ENCODE results near the gene SYK.

The SYK gene

DNA sequence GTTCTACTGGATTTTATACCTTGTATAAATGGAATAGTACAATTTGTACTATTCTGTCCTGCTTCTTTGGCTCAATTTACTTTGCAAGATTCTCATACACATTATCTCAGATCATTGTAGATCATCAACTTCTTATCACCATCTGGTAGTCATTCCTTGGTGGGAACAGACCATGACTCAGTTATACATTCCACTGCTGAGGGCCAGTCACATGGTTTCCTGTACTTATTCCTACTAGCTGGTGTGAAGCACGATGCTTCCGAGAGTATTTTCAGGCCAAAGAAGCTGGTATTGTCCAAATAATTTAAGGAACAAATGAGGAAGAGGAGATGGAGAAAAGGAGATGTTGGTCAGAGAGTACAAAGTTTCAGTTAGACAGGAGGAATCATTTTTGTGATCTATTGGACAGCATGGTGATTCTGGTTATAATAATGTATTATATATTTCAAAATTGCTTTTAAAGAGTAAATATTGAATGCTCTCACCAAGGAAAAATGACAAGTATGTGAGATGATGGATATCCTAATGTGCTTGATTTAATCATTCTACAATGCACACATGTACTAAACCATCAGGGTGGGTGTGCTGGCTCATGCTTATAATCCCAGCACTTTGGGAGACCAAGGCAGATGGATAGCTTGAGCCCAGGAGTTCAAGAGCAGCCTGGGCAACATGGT, 124.1 kb downstream of the SYK start:
- ATAC-seq: no peak
- H3K4me1 Mint-ChIP-seq: peaks cover 24% of the 10 kb centered on the region
- no peak overlapping the region for H3K27ac Mint-ChIP-seq
- H3K4me3 Mint-ChIP-seq: no peak overlapping the region
- no peaks in the 10 kb centered on the region for H3K9me3 Mint-ChIP-seq
- H3K27me3 Mint-ChIP-seq: no peaks in the 10 kb centered on the region
- no peaks in the 10 kb centered on the region for H3K36me3 Mint-ChIP-seq

GRCh38 chr9:90926936-90927335, 125.3 kb downstream of the SYK start:
- ATAC-seq: no peak
- no peak overlapping the region for H3K4me3 Mint-ChIP-seq
- no peak overlapping the region for H3K27ac Mint-ChIP-seq
- no peaks in the 10 kb centered on the region for H3K27me3 Mint-ChIP-seq
- H3K4me1 Mint-ChIP-seq: peaks cover 24% of the 10 kb centered on the region
- no peaks in the 10 kb centered on the region for H3K36me3 Mint-ChIP-seq
- no peaks in the 10 kb centered on the region for H3K9me3 Mint-ChIP-seq

DNA sequence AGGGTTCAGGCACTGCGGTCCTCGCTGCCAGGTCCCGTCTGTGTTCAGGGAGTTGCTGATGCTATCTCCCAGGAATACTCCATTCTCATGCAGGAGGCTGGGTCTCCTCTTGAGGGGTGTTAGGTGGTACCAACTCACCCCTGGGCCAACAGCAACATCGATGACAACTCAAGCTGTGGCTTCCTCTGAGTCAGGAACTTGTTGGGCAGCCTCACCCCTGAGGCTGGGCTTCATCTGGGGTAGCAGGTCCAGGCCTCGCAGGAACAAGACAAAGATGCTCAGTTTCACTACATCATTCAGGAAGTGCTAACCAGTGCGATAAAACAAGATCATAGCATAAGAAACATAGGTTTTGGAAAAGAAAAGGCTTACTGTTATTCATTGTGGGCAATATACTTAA, 125.9 kb downstream of the SYK start:
- ATAC-seq: no peak
- H3K36me3 Mint-ChIP-seq: no peaks in the 10 kb centered on the region
- peaks cover 24% of the 10 kb centered on the region for H3K4me1 Mint-ChIP-seq
- no peaks in the 10 kb centered on the region for H3K9me3 Mint-ChIP-seq
- H3K27me3 Mint-ChIP-seq: no peaks in the 10 kb centered on the region
- no peak overlapping the region for H3K27ac Mint-ChIP-seq
- no peak overlapping the region for H3K4me3 Mint-ChIP-seq

GRCh38 chr9:90929626-90930025, 128.0 kb downstream of the SYK start:
- no peaks in the 10 kb centered on the region for H3K36me3 Mint-ChIP-seq
- peaks cover 9% of the 10 kb centered on the region for H3K4me1 Mint-ChIP-seq
- no peak overlapping the region for H3K27ac Mint-ChIP-seq
- H3K4me3 Mint-ChIP-seq: no peak overlapping the region
- no peak for ATAC-seq
- no peaks in the 10 kb centered on the region for H3K27me3 Mint-ChIP-seq
- no peaks in the 10 kb centered on the region for H3K9me3 Mint-ChIP-seq

DNA sequence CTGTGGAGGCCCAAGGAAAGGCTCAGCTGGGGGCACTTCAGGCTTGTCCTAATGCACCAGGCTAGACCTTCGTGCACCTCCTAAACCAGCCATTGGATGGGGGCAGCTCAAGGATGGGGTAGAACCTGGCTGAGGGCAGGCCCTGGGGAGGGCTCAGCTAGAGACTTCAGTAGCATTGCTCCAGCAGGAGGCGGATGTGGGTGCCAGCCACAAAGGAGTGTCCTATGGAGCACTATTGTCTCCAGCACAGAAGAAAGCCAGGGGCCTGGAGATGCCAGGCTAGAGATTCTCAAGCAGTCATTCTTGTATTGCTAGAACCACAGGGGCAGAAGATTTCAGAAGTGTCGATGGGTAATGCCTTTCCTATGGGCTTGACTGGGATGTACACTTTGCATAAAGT, 131.8 kb downstream of the SYK start:
- no peak overlapping the region for H3K27ac Mint-ChIP-seq
- H3K9me3 Mint-ChIP-seq: no peaks in the 10 kb centered on the region
- H3K4me3 Mint-ChIP-seq: no peak overlapping the region
- peaks cover 17% of the 10 kb centered on the region for H3K27me3 Mint-ChIP-seq
- H3K4me1 Mint-ChIP-seq: peaks cover 19% of the 10 kb centered on the region
- no peak for ATAC-seq
- no peaks in the 10 kb centered on the region for H3K36me3 Mint-ChIP-seq

- no peak for ATAC-seq
- Mint-ChIP-seq H3K27ac (no peak overlapping the region), H3K4me3 (no peak overlapping the region), H3K9me3 (peaks cover 6% of the 10 kb centered on the region), H3K36me3 (no peaks in the 10 kb centered on the region), H3K27me3 (peaks cover 44% of the 10 kb centered on the region), H3K4me1 (peaks cover 16% of the 10 kb centered on the region)
Measured at GRCh38 chr9:90939351-90939750, 137.7 kb downstream of the SYK start.

DNA sequence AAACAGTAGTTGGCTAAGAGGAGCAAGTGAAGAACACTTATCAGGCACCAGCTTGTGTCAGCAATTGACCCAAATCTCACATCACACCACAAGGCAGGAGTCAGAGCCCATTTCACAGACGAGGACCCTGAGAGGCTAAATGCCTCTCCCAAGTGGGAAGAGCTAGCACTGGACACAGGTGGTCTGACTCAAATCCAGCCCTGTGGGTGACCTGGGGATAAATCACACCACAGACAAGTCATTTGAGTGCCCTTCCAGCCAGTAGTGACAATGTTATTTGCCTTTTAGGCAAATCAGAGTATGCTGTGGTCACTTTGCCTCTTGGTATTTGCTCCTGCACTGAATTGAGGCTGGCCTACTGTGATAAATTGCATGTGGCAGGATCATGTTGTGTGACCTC, 138.7 kb downstream of the SYK start:
- no peak for ATAC-seq
- Mint-ChIP-seq H3K4me1 (peaks cover 8% of the 10 kb centered on the region), H3K4me3 (no peak overlapping the region), H3K9me3 (peaks cover 6% of the 10 kb centered on the region), H3K27ac (no peak overlapping the region), H3K36me3 (no peaks in the 10 kb centered on the region), H3K27me3 (peaks cover 44% of the 10 kb centered on the region)

DNA sequence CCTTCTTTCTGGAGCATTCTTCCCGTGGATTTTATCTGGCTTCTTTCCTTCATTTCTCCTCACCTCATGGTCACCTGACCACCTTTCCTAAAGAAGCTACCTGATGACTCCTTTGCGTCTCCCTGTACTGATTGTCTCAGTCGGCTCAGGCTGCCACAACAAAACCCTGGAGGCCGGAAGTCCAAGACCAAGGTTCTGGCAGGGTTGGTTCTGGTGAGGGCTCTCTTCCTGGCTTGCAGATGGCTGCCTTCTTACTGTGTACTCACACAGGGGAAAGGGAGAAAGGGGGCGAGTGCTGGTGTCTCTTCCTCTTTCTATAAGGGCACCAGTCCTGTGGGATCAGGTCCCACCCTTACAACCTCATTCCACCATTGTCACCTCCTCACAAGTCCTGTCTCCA, 140.0 kb downstream of the SYK start:
- Mint-ChIP-seq H3K27me3 (peaks cover 39% of the 10 kb centered on the region), H3K9me3 (peaks cover 6% of the 10 kb centered on the region), H3K4me1 (peaks cover 6% of the 10 kb centered on the region), H3K36me3 (no peaks in the 10 kb centered on the region), H3K4me3 (no peak overlapping the region), H3K27ac (no peak overlapping the region)
- ATAC-seq: no peak

DNA sequence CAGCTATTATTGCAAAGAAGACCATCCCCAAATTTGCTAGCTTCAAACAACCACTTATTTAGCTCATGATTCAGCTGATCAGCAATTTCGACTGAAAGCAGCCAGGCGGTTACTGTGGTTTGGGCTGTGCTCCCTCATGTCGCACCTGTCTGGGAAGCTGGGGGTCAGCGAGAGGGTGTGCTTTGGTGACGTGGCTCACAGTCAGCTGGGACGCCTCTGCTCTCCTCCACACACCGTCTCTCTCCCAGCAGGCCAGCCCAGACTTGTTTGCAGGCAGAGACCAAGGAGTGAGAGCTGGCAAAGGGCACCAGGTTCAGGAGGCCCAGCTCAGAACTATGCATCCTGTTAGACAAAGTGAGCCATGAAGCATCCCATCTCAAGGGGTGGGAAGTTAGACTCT, 140.9 kb downstream of the SYK start:
- no peaks in the 10 kb centered on the region for H3K36me3 Mint-ChIP-seq
- no peak overlapping the region for H3K27ac Mint-ChIP-seq
- peaks cover 6% of the 10 kb centered on the region for H3K9me3 Mint-ChIP-seq
- peaks cover 30% of the 10 kb centered on the region for H3K27me3 Mint-ChIP-seq
- no peak overlapping the region for H3K4me3 Mint-ChIP-seq
- H3K4me1 Mint-ChIP-seq: no peaks in the 10 kb centered on the region
- ATAC-seq: peak; percentile 58

- Mint-ChIP-seq H3K27ac (no peak overlapping the region), H3K27me3 (peaks cover 26% of the 10 kb centered on the region), H3K4me3 (no peak overlapping the region), H3K36me3 (no peaks in the 10 kb centered on the region), H3K4me1 (no peaks in the 10 kb centered on the region), H3K9me3 (peaks cover 6% of the 10 kb centered on the region)
- ATAC-seq: peak; percentile 28
Measured at GRCh38 chr9:90943341-90943740, 141.7 kb downstream of the SYK start.

DNA sequence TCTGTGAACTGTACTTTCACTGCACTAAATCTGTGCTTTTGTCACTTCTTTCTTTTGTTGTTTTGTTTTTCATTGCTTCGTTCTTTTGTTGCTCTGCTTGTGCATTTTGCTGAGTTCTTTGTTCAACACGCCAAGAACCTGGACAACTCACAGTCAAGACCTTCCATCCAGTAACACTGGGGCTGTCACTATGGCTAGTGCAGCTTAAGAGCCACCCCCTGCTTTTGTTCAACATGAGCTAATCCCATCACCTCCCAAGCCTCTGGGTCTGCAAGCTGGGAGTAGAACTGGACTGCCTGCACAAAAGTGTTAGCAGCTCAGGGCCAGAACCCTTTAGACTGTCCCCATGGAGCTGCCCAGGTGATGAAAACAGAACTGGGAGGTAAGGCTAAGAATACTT, 143.7 kb downstream of the SYK start:
- peaks cover 20% of the 10 kb centered on the region for H3K27me3 Mint-ChIP-seq
- H3K36me3 Mint-ChIP-seq: no peaks in the 10 kb centered on the region
- no peak for ATAC-seq
- no peak overlapping the region for H3K27ac Mint-ChIP-seq
- no peaks in the 10 kb centered on the region for H3K4me1 Mint-ChIP-seq
- no peak overlapping the region for H3K4me3 Mint-ChIP-seq
- H3K9me3 Mint-ChIP-seq: peaks cover 3% of the 10 kb centered on the region

GRCh38 chr9:90946982-90947381, 145.4 kb downstream of the SYK start:
- Mint-ChIP-seq H3K4me3 (no peak overlapping the region), H3K4me1 (no peaks in the 10 kb centered on the region), H3K9me3 (no peaks in the 10 kb centered on the region), H3K27ac (no peak overlapping the region), H3K36me3 (no peaks in the 10 kb centered on the region), H3K27me3 (peaks cover 3% of the 10 kb centered on the region)
- no peak for ATAC-seq
